Measurements from ENCODE around the gene AP1S2.

The AP1S2 gene

DNA sequence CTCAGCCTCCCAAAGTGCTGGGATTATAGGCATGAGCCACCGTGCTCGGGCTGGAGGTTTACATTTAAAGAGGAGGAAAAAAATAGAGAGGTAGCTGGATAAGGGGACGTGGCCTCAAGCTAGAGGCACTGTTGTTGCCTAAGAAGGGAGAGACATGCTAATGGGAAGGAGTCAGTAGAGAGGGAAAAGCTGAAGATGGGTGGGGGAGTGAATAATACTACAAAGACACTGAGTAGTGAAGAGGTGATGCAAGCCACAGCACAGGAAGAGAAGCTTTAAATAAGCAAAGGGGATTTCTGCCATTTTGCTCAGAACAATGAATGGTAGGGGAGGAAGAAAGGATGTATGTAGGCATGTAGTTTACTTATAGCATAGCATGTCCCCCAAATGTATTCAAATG, 11.5 kb upstream of the AP1S2 start:
- H3K36me3 Mint-ChIP-seq (ENCODE audit: low read depth) = no peaks in the 10 kb centered on the region
- peaks cover 12% of the 10 kb centered on the region for H3K27me3 Mint-ChIP-seq (ENCODE audit: low read depth)
- H3K4me3 Mint-ChIP-seq = no peak overlapping the region
- no peaks in the 10 kb centered on the region for H3K9me3 Mint-ChIP-seq
- no peak overlapping the region for H3K27ac Mint-ChIP-seq
- H3K4me1 Mint-ChIP-seq (ENCODE audit: low read depth) = no peaks in the 10 kb centered on the region

DNA sequence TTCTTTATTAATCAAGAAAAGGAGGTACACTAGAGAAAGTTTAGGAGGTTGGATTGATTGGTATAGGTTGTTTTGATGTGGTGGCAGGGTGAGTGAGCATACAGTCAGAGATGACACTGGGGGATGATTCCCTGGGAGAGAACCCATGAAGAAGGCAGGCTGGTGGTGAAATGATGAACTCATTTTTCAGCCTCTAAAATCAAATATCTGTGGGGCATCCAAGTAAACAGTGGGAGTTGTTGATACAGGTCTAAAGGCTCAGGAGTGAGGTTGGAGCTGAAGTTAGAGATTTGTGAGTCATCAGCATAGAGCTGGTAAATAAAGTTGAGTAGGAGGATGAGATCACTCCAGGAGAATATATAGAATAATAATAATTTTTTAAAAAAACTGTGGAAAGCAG, 10.0 kb upstream of the AP1S2 start:
- H3K27ac Mint-ChIP-seq = no peak overlapping the region
- H3K36me3 Mint-ChIP-seq (ENCODE audit: low read depth) = no peaks in the 10 kb centered on the region
- H3K4me1 Mint-ChIP-seq (ENCODE audit: low read depth) = no peaks in the 10 kb centered on the region
- no peak overlapping the region for H3K4me3 Mint-ChIP-seq
- peaks cover 6% of the 10 kb centered on the region for H3K27me3 Mint-ChIP-seq (ENCODE audit: low read depth)
- H3K9me3 Mint-ChIP-seq = no peaks in the 10 kb centered on the region

DNA sequence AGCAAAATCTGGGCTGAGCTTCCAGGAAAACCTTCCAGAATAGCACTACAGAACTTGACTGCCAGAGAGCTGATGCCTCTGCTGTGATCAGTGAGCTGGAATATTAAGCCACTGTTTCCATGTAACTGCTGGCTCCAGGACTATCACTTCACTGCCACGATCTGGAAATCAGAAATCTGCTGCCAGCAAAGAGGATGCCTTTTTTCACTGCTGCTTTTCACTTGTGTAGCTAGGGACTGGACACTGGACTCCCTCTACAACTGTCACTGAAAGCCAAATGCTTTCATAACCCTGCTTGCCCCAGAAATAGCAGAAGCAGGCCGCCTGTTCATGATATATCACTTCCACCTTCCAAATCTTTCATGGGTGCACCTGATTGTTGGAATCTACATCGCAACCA, 9.4 kb upstream of the AP1S2 start:
- Mint-ChIP-seq H3K36me3 (ENCODE audit: low read depth) (no peaks in the 10 kb centered on the region), H3K27ac (no peak overlapping the region), H3K4me3 (no peak overlapping the region), H3K4me1 (ENCODE audit: low read depth) (no peaks in the 10 kb centered on the region), H3K9me3 (no peaks in the 10 kb centered on the region), H3K27me3 (ENCODE audit: low read depth) (peaks cover 6% of the 10 kb centered on the region)

DNA sequence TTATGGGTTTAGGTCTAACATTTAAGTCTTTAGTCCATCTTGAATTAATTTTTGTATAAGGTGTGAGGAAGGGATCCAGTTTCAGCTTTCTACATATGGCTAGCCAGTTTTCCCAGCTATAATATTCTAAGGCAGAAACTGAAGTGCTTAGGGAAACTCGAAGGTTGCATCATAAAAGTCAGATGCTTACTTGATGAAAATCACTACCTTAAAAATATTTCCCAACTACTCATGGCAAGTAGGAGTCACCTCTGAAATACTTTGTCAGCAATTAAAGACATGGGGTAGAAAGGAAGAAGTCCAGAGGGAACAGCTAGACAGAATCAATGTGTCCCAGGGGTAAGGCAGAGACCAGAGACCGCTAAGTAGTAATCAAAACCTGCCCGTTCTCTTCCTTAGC, 6.3 kb upstream of the AP1S2 start:
- Mint-ChIP-seq H3K27ac (no peak overlapping the region), H3K27me3 (ENCODE audit: low read depth) (peaks cover 6% of the 10 kb centered on the region), H3K9me3 (no peaks in the 10 kb centered on the region), H3K36me3 (ENCODE audit: low read depth) (no peaks in the 10 kb centered on the region), H3K4me3 (no peak overlapping the region), H3K4me1 (ENCODE audit: low read depth) (no peaks in the 10 kb centered on the region)

DNA sequence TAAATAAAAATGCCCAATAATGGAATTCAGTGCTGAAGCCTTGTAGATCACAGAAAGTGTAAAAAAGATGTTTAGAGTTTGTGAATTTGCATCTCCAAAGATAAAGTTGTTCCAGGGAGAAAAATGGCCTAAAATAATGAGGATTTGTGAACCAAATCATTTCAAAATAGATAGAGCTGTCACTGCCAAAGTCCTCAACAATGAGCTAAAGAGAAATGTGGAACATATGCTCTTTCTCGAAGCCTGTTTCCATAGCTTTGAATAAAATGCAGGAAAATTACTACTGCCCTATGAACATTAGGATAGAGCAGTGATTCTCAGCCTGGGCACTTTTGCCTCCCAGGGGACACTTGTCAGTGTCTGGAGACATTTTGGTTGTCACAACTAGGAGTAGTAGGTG, 3.4 kb upstream of the AP1S2 start:
- Mint-ChIP-seq H3K36me3 (ENCODE audit: low read depth) (no peaks in the 10 kb centered on the region), H3K27me3 (ENCODE audit: low read depth) (peaks cover 6% of the 10 kb centered on the region), H3K4me1 (ENCODE audit: low read depth) (peaks cover 8% of the 10 kb centered on the region), H3K4me3 (no peak overlapping the region), H3K9me3 (no peaks in the 10 kb centered on the region), H3K27ac (no peak overlapping the region)

DNA sequence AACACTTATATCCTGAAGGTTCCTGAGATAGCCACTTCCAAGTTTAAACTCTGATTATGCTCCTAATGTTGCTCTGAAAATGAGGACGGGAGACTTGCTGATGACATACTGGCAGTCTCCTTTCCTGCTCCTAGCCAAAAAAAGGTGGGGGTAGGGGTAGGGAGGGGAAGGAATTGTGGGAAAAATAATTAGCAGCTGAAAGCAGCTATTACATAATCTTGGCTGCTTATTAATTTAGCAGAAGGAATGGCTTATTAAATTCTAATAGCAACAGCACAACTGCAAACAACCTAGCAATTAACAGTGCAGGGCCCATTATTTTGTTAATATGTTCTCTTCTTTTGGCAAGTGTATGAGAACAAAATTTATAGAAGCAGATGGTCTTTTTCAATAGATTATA, 2.0 kb upstream of the AP1S2 start:
- Mint-ChIP-seq H3K27me3 (ENCODE audit: low read depth) (peaks cover 4% of the 10 kb centered on the region), H3K36me3 (ENCODE audit: low read depth) (peaks cover 2% of the 10 kb centered on the region), H3K4me3 (no peak overlapping the region), H3K4me1 (ENCODE audit: low read depth) (peaks cover 10% of the 10 kb centered on the region), H3K9me3 (no peaks in the 10 kb centered on the region), H3K27ac (no peak overlapping the region)

DNA sequence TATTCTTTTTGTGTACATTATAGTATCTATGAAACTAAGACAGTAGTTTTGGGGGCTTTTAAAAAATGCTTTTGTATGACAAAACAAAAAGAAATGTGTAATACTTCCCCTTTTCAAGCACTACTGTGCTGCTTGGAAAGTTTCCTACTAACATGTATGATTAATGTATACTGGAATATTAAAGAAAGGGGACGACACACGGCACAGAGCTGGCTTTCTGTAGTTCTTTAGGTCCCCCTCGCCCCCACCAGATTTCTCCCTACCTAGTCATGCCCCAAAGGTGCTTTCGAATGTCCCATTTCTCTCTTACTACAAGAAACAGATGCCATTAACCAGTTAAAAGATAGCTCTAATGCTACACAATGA, 1.6 kb upstream of the AP1S2 start:
- Mint-ChIP-seq H3K27me3 (ENCODE audit: low read depth) (no peaks in the 10 kb centered on the region), H3K4me1 (ENCODE audit: low read depth) (peaks cover 10% of the 10 kb centered on the region), H3K36me3 (ENCODE audit: low read depth) (peaks cover 4% of the 10 kb centered on the region), H3K4me3 (no peak overlapping the region), H3K27ac (no peak overlapping the region), H3K9me3 (no peaks in the 10 kb centered on the region)

DNA sequence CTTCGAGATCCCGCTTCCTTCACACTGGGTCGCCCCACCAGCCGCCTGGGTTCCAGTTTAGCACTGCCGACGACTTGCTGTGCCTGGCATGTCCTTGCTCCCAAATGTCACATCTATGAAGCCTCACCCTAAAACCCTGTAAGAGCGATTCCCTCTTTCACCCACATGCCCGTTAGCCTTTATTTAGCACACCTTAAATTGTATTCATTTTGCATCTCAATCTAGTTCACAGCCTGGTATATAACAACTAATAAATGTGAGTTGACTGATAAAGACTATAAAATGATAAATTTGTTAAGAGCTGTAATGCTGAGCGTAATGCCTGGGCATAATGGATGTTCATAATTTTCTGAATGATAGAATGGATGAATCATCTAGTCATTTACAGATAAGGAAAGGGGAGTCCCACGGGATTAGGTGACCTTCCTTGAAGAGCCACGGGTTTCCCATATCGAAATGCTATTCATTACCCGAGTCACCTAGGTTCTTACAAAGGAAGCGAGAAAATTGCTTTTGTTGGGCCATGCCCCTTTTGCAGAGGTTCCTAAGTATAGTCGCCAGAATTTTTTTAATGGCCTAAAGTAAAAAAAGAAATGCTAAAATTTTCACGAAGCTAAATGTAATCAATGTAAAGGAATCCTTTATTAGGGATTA, 1.1 kb upstream of the AP1S2 start:
- no peaks in the 10 kb centered on the region for H3K27me3 Mint-ChIP-seq (ENCODE audit: low read depth)
- peak overlapping the region; percentile 91 for H3K4me3 Mint-ChIP-seq
- peak overlapping the region; percentile 92 for H3K27ac Mint-ChIP-seq
- peaks cover 13% of the 10 kb centered on the region for H3K4me1 Mint-ChIP-seq (ENCODE audit: low read depth)
- H3K36me3 Mint-ChIP-seq (ENCODE audit: low read depth) = peaks cover 9% of the 10 kb centered on the region
- no peaks in the 10 kb centered on the region for H3K9me3 Mint-ChIP-seq

DNA sequence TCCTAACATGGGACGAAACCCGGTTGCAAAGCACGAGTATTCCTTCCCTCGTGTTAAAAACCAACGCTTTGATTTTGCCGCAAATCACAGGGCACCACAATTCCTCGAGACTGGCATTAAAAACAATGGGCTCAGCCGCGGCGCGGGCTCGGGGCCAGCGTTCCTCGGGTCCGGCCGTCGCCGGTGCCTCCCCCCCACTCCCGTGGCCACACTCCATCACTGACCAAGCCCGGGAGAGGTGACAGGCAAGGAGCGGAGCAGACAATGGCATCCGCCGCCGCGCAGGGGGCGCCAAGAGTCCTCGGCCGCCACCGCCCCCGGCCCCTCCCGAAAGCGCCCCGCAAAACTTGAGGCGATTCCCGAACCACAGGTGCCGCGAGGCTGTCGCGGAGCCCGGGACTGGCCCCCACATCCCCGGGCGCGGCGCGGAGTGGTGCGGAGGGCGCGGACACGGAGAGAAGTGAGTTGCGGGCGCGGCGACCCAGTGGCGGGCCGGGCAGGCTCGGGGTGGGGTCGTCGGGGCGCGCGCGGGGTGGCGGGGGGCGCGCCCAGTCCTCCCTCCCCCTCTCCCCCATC, 445 bp downstream of the AP1S2 start:
- Mint-ChIP-seq H3K9me3 (no peaks in the 10 kb centered on the region), H3K27me3 (ENCODE audit: low read depth) (no peaks in the 10 kb centered on the region), H3K4me1 (ENCODE audit: low read depth) (peaks cover 13% of the 10 kb centered on the region), H3K27ac (peak overlapping the region; percentile 31), H3K36me3 (ENCODE audit: low read depth) (peaks cover 15% of the 10 kb centered on the region), H3K4me3 (peak overlapping the region; percentile 70)

DNA sequence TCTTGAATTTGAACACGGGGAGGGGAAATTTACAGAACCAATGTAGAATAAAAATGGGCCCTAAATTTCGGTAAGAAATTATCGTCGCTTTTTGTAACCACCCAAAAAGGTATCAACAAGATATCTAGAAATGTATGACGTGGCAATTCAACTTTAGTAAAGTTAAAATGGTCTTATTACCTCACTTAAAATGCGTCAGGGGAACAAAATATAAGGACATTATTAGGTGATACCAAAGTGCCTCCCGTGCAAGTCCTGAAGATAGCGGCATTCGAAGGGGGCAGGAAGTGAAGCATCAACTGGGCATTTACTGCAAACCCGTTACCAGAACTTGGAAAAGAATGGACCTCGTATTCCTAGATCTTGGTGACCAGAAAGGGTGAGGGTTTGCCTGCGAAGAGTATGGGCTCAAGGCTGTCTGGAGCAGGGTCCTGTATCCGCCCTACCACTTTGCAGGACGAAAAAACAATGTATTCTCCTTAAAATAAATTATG, 980 bp downstream of the AP1S2 start:
- H3K4me1 Mint-ChIP-seq (ENCODE audit: low read depth) = peaks cover 13% of the 10 kb centered on the region
- H3K27ac Mint-ChIP-seq = peak overlapping the region; percentile 70
- peaks cover 15% of the 10 kb centered on the region for H3K36me3 Mint-ChIP-seq (ENCODE audit: low read depth)

DNA sequence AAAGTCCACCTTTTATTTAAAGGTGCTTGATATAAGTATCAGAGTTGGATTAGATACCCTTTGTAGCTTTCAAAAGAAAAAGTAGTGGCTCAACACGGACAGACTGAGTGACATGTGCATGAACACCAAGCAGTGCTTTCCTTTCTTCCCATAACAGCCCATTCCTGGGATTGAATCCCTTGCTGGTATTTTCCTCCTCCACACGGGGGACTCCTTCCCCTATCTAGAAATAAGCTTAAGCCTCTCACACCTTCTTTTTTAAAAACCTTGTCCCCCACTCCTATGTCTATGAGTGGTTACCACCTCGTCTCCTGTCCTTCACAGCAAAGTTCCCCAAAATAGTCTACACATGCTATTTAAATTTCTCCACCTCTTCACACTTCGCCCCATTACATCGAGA, 5.1 kb downstream of the AP1S2 start:
- no peaks in the 10 kb centered on the region for H3K9me3 Mint-ChIP-seq
- no peaks in the 10 kb centered on the region for H3K27me3 Mint-ChIP-seq (ENCODE audit: low read depth)
- peaks cover 9% of the 10 kb centered on the region for H3K4me1 Mint-ChIP-seq (ENCODE audit: low read depth)
- no peak overlapping the region for H3K4me3 Mint-ChIP-seq
- peaks cover 25% of the 10 kb centered on the region for H3K36me3 Mint-ChIP-seq (ENCODE audit: low read depth)
- no peak overlapping the region for H3K27ac Mint-ChIP-seq

More for the DNA sequence above, 980 bp downstream of the AP1S2 start:
- peak overlapping the region; percentile 70 for H3K4me3 Mint-ChIP-seq
- no peaks in the 10 kb centered on the region for H3K9me3 Mint-ChIP-seq
- H3K27me3 Mint-ChIP-seq (ENCODE audit: low read depth) = no peaks in the 10 kb centered on the region

DNA sequence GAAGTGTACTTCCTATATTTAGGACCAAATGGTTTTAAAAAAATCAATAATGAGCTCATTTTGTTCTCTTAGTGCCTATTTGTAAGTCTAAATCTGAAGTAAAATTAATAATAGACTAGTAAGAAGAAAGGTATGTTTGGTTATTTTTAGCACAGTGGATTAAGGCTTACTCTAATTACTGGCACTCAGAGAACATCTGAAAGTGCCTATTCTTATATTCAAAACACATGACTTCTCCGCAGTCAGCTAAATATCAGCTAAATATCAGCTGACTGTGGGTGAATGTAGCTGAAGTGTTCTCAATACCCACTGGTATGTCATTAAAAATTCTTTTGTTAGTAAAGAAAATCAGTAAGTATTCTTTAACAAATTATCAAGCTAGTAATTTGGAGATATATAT, 6.0 kb downstream of the AP1S2 start:
- Mint-ChIP-seq H3K4me3 (no peak overlapping the region), H3K36me3 (ENCODE audit: low read depth) (peaks cover 27% of the 10 kb centered on the region), H3K27me3 (ENCODE audit: low read depth) (no peaks in the 10 kb centered on the region), H3K27ac (no peak overlapping the region), H3K4me1 (ENCODE audit: low read depth) (peaks cover 8% of the 10 kb centered on the region), H3K9me3 (no peaks in the 10 kb centered on the region)

DNA sequence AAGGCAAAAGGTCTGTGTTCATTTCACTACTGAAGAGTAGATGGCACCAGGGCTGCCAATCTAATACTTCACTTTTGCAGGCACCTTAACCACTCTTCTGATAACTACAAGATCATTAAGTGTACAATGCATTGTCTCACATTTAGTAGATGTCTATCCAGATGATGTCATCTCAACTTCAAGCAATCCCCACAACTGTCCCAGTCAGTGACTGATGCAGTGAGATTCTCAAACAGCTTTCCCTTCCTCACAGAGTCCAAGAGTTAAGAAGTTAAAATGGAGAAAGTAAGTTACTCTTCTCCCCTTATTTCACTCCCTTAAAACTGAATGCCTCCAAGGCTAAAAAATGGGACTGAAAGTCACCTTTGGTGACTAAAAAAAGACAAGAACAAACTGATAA, 10.7 kb downstream of the AP1S2 start:
- Mint-ChIP-seq H3K4me1 (ENCODE audit: low read depth) (no peaks in the 10 kb centered on the region), H3K36me3 (ENCODE audit: low read depth) (peaks cover 16% of the 10 kb centered on the region), H3K9me3 (no peaks in the 10 kb centered on the region), H3K27me3 (ENCODE audit: low read depth) (no peaks in the 10 kb centered on the region), H3K27ac (no peak overlapping the region), H3K4me3 (no peak overlapping the region)

DNA sequence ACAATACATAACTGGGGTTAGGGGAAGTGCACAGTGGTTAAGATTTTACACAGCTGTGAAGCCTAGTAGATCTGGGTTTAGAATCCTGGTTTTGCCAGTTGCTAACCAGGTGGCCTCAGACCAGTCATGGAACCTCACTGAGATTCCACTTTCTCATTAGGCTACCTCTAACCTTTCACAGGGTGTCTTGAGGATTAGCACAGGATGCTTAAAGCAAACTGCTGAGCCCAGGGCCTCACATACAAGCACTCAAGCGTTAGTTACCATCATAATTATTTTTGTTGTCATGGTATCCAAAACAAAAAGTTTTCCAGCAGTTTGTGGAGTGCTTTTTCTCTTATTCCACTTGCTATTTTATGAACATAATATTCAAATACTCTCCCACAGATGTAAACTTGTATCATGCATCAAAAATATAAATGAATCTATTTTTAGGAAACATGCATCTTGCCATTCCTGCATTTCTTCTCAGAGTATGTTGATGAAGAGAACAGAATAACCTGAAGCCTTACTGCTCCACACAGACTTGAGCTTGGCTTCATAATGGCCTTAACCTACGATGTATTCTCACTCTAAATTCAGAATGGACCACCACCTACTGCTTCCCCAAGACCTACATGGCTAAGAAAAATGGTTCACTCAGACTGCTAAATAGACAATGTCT, 12.6 kb downstream of the AP1S2 start:
- no peaks in the 10 kb centered on the region for H3K27me3 Mint-ChIP-seq (ENCODE audit: low read depth)
- no peaks in the 10 kb centered on the region for H3K9me3 Mint-ChIP-seq
- no peaks in the 10 kb centered on the region for H3K4me1 Mint-ChIP-seq (ENCODE audit: low read depth)
- H3K36me3 Mint-ChIP-seq (ENCODE audit: low read depth) = peaks cover 13% of the 10 kb centered on the region
- no peak overlapping the region for H3K4me3 Mint-ChIP-seq
- H3K27ac Mint-ChIP-seq = no peak overlapping the region

DNA sequence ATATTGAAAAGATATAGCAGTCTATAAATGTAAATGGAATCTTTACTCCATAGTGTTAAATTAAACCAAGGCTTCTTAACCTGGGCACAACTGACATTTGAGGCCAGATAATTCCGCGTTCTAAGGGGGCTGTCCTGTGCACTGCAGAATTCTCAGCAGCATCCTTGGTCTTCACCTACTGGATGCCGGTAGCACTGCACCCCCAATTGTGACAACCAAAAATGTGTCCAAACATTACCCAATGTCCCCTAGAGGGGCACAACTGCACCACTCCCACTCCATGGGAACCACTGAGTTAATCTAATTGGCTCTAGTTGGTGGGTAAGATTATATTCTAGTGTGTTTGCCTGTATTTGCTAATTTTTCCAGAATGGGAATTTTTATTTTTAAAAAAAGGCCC, 16.6 kb downstream of the AP1S2 start:
- Mint-ChIP-seq H3K9me3 (no peaks in the 10 kb centered on the region), H3K4me3 (no peak overlapping the region), H3K27ac (no peak overlapping the region), H3K27me3 (ENCODE audit: low read depth) (no peaks in the 10 kb centered on the region), H3K36me3 (ENCODE audit: low read depth) (peaks cover 9% of the 10 kb centered on the region), H3K4me1 (ENCODE audit: low read depth) (no peaks in the 10 kb centered on the region)

Data from T-helper 1 cell treated with Interleukin-12 subunit alpha and Interleukin-12 subunit beta and Interleukin-4 antibody, amounts not matched to agents 30 μg/mL and 1 μg/mL, for 36 hours (primary cell).